Measurements from ENCODE around the gene CXCL12. TPM values are rescaled to one million over a fixed set of nuclear protein-coding genes. Genes with fewer than 3 reads are reported as not detected.

CXCL12 gene
- total RNA-seq, 2 donors from 2014 or later, result 0.91 to 13.5 TPM

GRCh38 chr10:44355630-44356029 is 29.3 kb downstream of the CXCL12 start:
- no peak for DNase-seq
- H3K27ac ChIP-seq (ENCODE audit: low read depth, low read length), result no peak overlapping the region
- Mint-ChIP-seq H3K36me3 (ENCODE audit: low read depth) (no peaks in the 10 kb centered on the region), H3K27ac (no peak overlapping the region), H3K4me3 (no peak overlapping the region), H3K4me1 (peaks cover 49% of the 10 kb centered on the region), H3K9me3 (no peaks in the 10 kb centered on the region), H3K27me3 (ENCODE audit: insufficient read depth) (no peaks in the 10 kb centered on the region)
- peaks cover 11% of the 10 kb centered on the region for H3K4me1 ChIP-seq (ENCODE audit: control insufficient read depth, insufficient read depth, low read length)
- 88% methylated on average over 1 to 2 of the region's 3 CpGs for WGBS, 2 experiments (ENCODE audit: insufficient coverage in 1 of 2, insufficient read length in 1 of 2)
- H3K27me3 ChIP-seq (ENCODE audit: control insufficient read depth, insufficient read depth, low read length, poor library complexity, severe bottlenecking), result no peaks in the 10 kb centered on the region
- TF ChIP-seq CTCF (conservative IDR thresholded peaks at IDR 0.05), result no peak
- no peak overlapping the region for H3K4me3 ChIP-seq (ENCODE audit: low read length)
- no peaks in the 10 kb centered on the region for H3K36me3 ChIP-seq (ENCODE audit: control insufficient read depth, insufficient read depth, low read length)
- no peak overlapping the region for H3K9ac ChIP-seq (ENCODE audit: extremely low read depth, low read length, poor library complexity, severe bottlenecking)
- no peaks in the 10 kb centered on the region for H3K9me3 ChIP-seq (ENCODE audit: control insufficient read depth, low read length)

GRCh38 chr10:44354771-44355170 is 30.1 kb downstream of the CXCL12 start:
- DNase-seq, result no peak
- H3K36me3 ChIP-seq (ENCODE audit: control insufficient read depth, insufficient read depth, low read length), result no peaks in the 10 kb centered on the region
- no peak for TF ChIP-seq CTCF (conservative IDR thresholded peaks at IDR 0.05)
- H3K27me3 ChIP-seq (ENCODE audit: control insufficient read depth, insufficient read depth, low read length, poor library complexity, severe bottlenecking), result no peaks in the 10 kb centered on the region
- H3K9me3 ChIP-seq (ENCODE audit: control insufficient read depth, low read length), result no peaks in the 10 kb centered on the region
- Mint-ChIP-seq H3K36me3 (ENCODE audit: low read depth) (no peaks in the 10 kb centered on the region), H3K4me1 (peaks cover 43% of the 10 kb centered on the region), H3K27ac (no peak overlapping the region), H3K27me3 (ENCODE audit: insufficient read depth) (no peaks in the 10 kb centered on the region), H3K4me3 (no peak overlapping the region), H3K9me3 (no peaks in the 10 kb centered on the region)
- no peak overlapping the region for H3K27ac ChIP-seq (ENCODE audit: low read depth, low read length)
- no peak overlapping the region for H3K9ac ChIP-seq (ENCODE audit: extremely low read depth, low read length, poor library complexity, severe bottlenecking)
- H3K4me3 ChIP-seq (ENCODE audit: low read length), result no peak overlapping the region
- 91 to 100% methylated on average over 1 to 2 of the region's 2 CpGs for WGBS, 2 experiments (ENCODE audit: insufficient coverage in 1 of 2, insufficient read length in 1 of 2)
- peaks cover 11% of the 10 kb centered on the region for H3K4me1 ChIP-seq (ENCODE audit: control insufficient read depth, insufficient read depth, low read length)

GRCh38 chr10:44353721-44354120 is 31.2 kb downstream of the CXCL12 start:
- WGBS, 2 experiments (ENCODE audit: insufficient coverage in 1 of 2, insufficient read length in 1 of 2), result 92 to 95% methylated on average over 5 to 7 of the region's 7 CpGs
- Histone ChIP-seq H3K36me3 (ENCODE audit: control insufficient read depth, insufficient read depth, low read length) (no peaks in the 10 kb centered on the region), H3K9me3 (ENCODE audit: control insufficient read depth, low read length) (no peaks in the 10 kb centered on the region), H3K27ac (ENCODE audit: low read depth, low read length) (no peak overlapping the region), H3K27me3 (ENCODE audit: control insufficient read depth, insufficient read depth, low read length, poor library complexity, severe bottlenecking) (no peaks in the 10 kb centered on the region), H3K9ac (ENCODE audit: extremely low read depth, low read length, poor library complexity, severe bottlenecking) (no peak overlapping the region), H3K4me3 (ENCODE audit: low read length) (no peak overlapping the region), H3K4me1 (ENCODE audit: control insufficient read depth, insufficient read depth, low read length) (peaks cover 11% of the 10 kb centered on the region)
- Mint-ChIP-seq H3K27me3 (ENCODE audit: insufficient read depth) (no peaks in the 10 kb centered on the region), H3K9me3 (no peaks in the 10 kb centered on the region), H3K4me1 (peaks cover 39% of the 10 kb centered on the region), H3K4me3 (no peak overlapping the region), H3K27ac (no peak overlapping the region), H3K36me3 (ENCODE audit: low read depth) (no peaks in the 10 kb centered on the region)
- TF ChIP-seq CTCF (conservative IDR thresholded peaks at IDR 0.05), result no peak
- no peak for DNase-seq

All from endodermal cell (in vitro differentiated cells).